HG02943 (cell line): Measurements from ENCODE around the gene FLOT2.
"Not testable (repeated sequence)": the region's sequence is repeated elsewhere in the genome, so short reads cannot be mapped to it uniquely, and the experiment has no call there.

Source experiments
- ATAC-seq: cut with Tn5 transposase; IDR thresholded peaks from one replicate; pipeline ENCODE4 v1.9.1; 2021; ENCODE audit warnings: mild to moderate bottlenecking, low read depth, moderate library complexity; ENCODE audit not compliant: unreplicated experiment

Gene FLOT2

GRCh38 chr17:28897769-28898526 is 415 bp upstream of the FLOT2 start:
- ATAC-seq: no peak

- no peak for ATAC-seq
These were observed 1.0 kb downstream of the FLOT2 start for GRCh38 chr17:28896491-28896883.

- no peak for ATAC-seq
These were observed 1.6 kb downstream of the FLOT2 start for GRCh38 chr17:28895794-28896447.

GRCh38 chr17:28893248-28894183 is 4.0 kb downstream of the FLOT2 start:
- ATAC-seq: not testable (repeated sequence)

GRCh38 chr17:28892024-28892423 is 5.5 kb downstream of the FLOT2 start:
- ATAC-seq: no peak

- no peak for ATAC-seq
These were observed 6.3 kb downstream of the FLOT2 start for GRCh38 chr17:28891201-28891600.

- ATAC-seq: no peak
These were observed 7.5 kb downstream of the FLOT2 start for GRCh38 chr17:28889996-28890395.

- no peak for ATAC-seq
These were observed 8.7 kb downstream of the FLOT2 start for GRCh38 chr17:28888832-28889231.

GRCh38 chr17:28887871-28888471 is 9.6 kb downstream of the FLOT2 start:
- no peak for ATAC-seq

GRCh38 chr17:28885951-28886350 is 11.6 kb downstream of the FLOT2 start:
- no peak for ATAC-seq

GRCh38 chr17:28885363-28885762 is 12.2 kb downstream of the FLOT2 start:
- no peak for ATAC-seq

GRCh38 chr17:28883967-28884702 is 13.4 kb downstream of the FLOT2 start:
- ATAC-seq: no peak

GRCh38 chr17:28882154-28882895 is 15.2 kb downstream of the FLOT2 start:
- no peak for ATAC-seq

- ATAC-seq: no peak
These were observed 15.9 kb downstream of the FLOT2 start for GRCh38 chr17:28881533-28882056.

GRCh38 chr17:28880572-28880945 is 17.0 kb downstream of the FLOT2 start:
- no peak for ATAC-seq

GRCh38 chr17:28879886-28880571 is 17.5 kb downstream of the FLOT2 start:
- ATAC-seq: no peak

- no peak for ATAC-seq
These were observed 18.6 kb downstream of the FLOT2 start for GRCh38 chr17:28878981-28879380.

- no peak for ATAC-seq
These were observed 19.2 kb downstream of the FLOT2 start for GRCh38 chr17:28878158-28878910.
